ENCODE data around the gene GMDS.
A peak's percentile ranks its signal among the peaks of the same experiment; 100 is the strongest.

GMDS gene

DNA sequence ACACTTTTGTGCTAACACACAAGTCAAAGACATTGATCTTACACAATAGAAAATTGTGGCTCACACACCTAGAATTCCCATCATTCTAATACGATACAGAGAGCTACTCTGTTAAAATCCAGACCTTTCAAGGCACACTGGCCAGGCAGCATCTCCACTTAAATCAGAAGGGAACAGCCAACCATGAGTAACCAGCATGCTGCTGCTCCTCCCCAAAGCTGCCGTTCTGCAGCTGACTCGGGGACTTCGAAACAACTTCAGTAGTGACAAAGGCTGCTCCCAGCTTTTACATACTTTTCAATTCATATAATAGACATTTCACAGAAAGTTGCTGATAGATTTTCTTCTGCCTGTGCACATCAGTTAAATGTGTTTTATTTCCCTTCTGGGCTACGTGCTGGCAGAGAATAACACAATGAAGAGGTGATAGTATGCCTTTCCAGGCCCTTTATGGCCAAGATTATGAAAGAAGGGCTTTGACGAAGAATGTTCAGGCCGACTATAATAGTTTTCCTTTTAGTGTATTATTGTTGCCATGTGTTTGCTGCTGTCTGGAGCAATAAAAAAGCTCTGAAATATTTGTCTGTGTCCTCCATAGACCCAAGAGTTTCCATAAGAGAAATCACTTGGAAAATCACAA, 159.0 kb downstream of the GMDS start:
- no peak for DNase-seq

GRCh38 chr6:2085657-2086056, 159.7 kb downstream of the GMDS start:
- DNase-seq: no peak

DNA sequence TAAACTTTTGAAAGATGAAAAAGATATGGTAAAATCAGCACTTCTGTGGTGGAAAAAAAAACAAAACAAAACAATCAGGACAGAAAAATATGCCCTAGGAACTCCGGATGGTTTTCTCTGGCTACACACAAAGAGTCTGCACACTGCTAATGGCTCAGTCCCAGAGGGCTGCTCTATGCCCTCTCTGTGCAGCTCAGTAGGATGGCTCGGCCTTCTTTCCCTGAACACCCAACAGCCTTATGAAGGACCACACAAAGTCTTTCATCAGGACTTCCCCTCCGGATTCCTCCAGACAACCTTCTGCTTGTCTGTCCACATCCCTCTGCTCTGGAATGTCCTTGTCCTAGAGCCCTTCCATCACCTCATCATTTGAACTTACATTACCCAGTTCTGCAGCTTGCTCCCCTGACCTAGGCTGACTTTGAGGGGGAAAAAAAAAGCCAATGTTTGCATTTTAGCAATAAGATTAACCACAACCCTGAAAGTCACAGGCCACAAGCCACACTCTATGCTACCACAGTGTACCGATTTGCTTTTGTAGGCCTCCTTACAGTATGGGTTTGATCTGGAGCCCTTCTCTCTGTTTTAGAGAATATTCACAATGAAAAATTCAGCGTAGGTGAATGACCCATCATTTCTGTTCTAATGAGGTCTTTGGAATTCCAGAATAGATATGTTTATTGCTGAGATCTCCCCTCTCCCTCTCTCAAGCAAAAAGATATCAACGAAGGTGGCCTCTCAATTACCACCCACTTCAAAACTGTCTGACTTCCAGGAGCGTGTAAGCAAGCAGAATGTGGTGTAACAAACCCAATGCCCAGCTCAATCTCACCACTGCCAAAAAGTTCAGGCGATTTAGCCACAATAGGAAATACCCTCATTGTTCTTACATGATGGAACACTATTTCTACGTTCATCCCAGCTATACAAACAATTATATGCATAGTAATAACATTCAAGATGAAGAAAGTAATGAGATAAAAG, 164.0 kb downstream of the GMDS start:
- no peak for DNase-seq

GRCh38 chr6:2078888-2079287, 166.5 kb downstream of the GMDS start:
- DNase-seq: no peak

DNA sequence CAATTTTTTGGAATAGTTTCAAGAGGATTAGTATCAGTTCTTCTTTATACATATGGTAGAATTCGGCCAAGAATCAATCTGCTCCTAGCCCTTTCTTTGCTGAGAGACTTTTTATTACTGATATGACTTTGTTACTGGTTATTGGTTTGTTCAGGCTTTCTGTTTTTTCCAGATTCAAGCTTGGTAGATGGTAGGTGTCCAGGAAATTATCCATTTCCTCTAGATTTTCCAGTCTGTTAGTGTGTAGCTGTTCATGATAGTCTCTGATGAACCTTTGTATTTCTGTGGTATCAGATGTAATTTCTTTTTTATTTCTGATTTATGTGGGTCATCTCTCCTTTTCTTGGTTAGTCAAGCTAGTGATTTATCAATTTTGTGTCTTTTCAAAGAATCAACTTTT, 167.6 kb downstream of the GMDS start:
- DNase-seq: no peak

DNA sequence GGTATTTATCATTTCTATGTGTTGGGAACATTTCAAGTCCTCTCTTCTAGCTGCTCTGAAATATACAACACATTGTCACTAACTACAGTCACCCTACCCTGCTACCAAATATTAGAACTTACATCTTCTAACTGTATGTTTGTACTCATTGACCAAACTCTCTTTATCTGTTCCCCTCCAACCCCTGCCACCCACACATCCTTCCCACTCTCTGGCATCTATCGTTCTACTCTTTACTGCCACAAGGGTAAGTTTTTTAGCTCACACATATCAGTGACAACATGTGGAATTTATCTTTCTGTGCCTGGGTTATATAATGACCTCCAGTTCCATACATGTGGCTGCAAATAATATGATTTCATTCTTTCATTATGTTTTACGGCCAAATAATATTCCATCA, 171.9 kb downstream of the GMDS start:
- DNase-seq: no peak

DNA sequence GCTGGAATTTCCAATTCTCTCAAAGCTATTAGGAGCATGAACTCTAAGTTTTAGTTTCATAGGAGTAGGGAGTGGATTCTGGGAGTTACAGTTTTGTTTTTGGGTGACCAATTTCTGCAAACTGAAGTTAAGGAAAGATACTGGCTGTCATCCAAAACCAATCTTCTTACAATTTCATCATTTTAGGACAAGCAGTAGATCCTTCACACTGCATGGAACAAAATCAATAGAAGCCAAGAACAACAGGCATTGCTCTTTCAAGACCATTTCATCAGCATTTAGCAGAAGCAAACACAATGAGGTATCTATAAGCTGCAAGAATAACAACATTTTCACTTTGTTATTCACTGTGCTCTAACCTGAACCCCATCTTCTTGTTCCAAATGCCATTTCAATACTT, 173.0 kb downstream of the GMDS start:
- no peak for DNase-seq

DNA sequence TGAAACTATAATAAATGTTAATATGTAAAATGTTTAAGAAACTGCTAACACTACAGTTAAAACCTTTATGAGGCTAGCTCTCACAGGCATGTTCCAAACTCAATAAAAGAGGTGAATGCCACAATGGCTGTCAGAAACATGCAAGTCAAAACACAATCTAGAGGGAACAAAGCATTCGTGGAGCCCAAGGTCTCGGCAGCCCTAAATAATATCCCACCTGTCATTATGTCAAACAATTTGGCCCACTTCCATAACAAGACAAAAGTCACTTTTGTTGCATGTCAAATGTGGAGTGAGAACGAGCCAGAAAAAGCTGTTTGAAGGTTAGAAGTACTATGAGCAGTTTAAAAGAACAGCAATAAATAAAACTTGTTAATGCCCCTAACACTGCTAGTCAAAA, 181.9 kb downstream of the GMDS start:
- DNase-seq: no peak

- DNase-seq: no peak
Measured at GRCh38 chr6:2061880-2062279, 183.5 kb downstream of the GMDS start.

- DNase-seq: no peak
Measured at GRCh38 chr6:2055911-2056310, 189.5 kb downstream of the GMDS start.

- DNase-seq: no peak
Measured at GRCh38 chr6:2055143-2055542, 190.3 kb downstream of the GMDS start.

DNA sequence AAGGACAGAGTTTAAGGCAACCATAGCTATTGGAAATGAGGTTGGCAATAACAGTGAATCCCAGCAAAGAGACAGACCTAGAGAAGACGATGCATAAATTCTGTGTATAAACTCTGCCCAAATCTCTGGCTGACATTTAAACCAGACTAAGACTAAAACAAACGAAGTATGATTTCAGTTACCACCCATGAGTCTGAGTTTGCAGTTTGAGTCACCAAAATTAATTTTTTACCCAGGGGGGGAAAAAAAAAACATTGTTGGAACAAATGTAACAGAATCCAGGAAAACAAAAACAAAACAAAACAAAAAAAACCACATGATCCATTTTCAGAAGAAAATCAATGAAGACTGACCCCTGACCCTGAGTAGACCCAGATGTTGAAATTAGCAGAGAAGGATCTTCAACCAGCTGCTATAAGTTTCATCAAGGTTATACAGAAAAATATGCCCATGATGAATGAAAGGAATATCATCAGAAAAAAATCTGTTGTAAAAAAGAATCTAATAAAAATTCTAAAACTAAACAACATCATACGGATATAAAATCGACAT, 190.8 kb downstream of the GMDS start:
- DNase-seq: no peak

- DNase-seq: no peak
Measured at GRCh38 chr6:2053691-2054090, 191.7 kb downstream of the GMDS start.

- DNase-seq: peak in 1 of 4 experiments; percentile 4
Measured at GRCh38 chr6:2047855-2048254, 197.6 kb downstream of the GMDS start.

DNA sequence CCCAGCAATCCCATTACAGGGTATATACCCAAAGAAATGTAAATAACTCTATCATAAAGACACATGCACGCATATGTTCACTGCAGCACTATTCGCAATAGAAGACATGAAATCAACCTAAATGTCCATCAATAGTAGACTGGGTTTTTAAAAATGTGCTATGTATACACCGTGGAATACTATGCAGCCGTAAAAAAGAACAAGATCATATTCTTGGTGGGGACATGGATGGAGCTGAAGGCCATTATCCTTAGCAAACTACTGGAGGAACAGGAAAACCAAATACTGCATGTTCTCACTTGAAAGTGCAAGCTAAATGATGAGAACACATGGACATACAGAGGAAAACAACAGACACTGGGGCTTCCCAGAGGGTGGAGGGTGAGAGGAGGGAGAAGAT, 201.2 kb downstream of the GMDS start:
- DNase-seq: no peak

DNA sequence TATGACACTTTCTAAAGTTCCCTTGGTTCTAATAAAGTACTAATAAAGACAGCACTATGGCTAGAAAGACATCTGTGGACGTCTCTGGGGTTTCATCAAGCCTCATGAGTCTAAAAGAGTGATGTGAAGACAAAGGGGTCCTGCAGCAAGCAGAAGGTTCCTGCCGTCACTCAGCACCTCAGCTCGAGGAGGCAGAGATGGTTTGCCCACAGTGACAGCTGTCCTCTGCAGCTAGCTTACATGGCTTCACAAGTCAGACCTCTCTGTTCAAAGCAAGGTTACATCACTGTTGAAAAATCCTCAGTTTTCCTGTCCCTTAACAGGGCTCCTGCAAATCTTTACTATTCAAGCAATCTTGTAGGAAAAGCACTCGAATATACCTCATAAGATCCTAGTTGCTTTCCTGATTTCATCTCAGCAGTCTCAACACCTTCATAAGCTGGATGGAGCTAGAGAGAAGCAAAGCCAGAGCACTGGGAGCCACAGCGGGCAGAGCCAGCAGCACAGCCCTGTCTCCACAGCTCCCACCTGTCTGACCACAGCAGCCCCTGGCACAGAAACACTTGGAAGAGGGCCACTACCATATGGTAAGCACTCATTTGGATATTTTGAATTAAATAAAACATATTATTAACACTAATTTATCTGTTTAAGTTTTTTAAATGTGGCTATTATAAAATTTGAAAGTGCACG, 202.3 kb downstream of the GMDS start:
- no peak for DNase-seq

DNA sequence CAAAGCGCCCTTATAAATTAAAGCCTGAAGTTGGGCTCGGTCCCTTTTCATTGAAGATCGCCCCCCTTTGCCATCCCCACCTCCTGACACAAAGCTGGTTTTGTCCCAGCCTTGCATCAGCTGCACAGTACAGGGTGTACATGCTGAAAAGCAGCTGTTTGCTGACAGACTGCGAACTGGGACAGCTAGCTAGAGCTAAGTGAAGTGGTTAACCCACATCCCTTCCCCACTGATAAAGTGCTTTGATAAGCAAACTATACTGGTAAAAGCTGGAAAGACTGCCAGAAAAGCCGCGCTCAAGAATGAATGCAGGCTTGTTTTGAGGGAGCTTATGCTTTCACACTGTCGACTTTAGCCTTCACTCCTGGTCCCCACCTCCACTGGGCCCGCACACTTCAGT, 207.3 kb downstream of the GMDS start:
- no peak for DNase-seq

DNA sequence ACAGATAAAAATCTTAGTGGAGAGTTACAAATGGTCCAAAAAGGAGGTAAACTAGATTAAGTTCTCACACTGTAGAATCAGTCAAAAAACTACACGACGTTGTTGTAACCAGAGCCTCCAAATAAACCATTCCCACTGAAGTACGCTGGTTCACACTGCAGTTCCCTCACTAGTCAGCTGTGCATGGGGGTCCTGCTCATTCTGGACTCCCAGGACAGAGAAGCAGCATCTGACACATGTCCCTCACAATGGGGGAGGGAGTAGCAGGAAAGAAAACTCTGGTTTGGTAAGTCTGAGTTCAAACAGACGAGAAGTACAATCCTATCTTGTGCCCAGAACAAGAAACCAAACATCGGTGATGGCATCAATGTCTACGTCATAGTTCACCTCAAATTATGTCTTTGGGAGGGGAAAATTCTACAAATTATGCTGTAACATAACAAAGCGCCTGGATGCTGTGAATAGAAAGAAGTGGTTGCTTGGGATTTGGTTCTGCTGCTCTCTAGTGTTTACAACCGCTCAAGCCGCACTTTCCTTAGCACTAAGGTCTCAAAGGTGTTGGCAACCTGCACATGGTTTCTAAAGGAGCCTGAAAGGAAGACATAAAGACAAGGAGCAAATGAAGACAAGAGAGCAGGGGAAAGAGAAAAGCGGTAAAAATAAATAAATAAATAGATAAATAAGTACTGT, 208.0 kb downstream of the GMDS start:
- no peak for DNase-seq

- no peak for DNase-seq
Measured at GRCh38 chr6:2036710-2037023, 208.7 kb downstream of the GMDS start.

DNA sequence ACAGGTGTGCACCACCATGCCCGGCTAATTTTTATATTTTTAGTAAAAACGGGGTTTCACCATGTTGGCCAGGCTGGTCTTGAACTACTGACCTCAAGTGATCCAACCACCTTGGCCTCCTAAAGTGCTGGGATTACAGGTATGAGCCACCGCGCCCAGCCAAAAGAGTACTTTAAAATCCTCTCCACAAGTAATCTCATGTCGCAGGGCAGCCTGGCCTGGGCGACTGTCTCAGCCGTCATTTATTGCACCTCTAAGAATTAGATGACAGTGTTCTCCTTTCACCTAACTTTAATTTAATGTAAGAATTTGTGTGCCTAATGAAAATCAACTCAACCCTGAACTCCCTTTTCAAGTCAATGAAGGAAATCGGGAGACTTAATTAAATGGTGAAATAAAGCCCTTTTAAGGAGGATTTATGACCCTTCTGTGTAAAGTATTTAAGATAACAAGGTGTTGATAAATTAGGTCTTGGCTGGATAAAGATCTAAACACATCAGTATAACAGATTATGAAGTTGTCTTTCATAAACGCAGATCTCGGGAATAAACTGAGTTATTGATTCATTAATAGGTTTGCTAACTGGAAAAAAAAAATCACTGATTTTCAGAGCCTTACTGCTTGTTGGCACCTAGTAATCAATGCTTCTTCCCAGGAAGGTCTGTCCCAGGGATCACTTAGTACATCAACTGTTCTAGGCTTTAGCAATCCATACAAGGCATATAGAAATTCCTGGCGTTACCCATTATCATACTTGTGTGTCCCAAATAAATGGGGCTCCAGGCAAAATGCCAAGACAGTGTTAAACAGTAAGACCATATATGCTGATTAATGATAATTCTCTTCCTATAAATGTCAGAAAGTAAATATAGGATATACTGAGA, 209.3 kb downstream of the GMDS start:
- no peak for DNase-seq

GRCh38 chr6:2035046-2035445, 210.4 kb downstream of the GMDS start:
- DNase-seq: no peak

GRCh38 chr6:2034256-2034655, 211.1 kb downstream of the GMDS start:
- no peak for DNase-seq

Data from suppressor macrophage (primary cell).